Stimulated activated memory B cell treated with anti-CD40 and anti-IgM and Interleukin-4, amounts not matched to agents 10 μg/mL and 1 μg/mL and 100 μg/mL, for 72 hours (primary cell): ENCODE data around the gene MYCBP.

Experiments
- ATAC-seq: fragments of 150-1000 bp; cut with Tn5 transposase; 2 replicates; pipeline ENCODE4 v1.10.0; 2021
- H3K27ac Mint-ChIP-seq: one replicate; pipeline ENCODE4 v1.8.0; 2022; ENCODE audit warnings: mild to moderate bottlenecking, mixed read lengths
- H3K27me3 Mint-ChIP-seq: one replicate; pipeline ENCODE4 v1.8.0; 2022; ENCODE audit warnings: mixed read lengths
- H3K36me3 Mint-ChIP-seq: one replicate; pipeline ENCODE4 v1.8.0; 2022; ENCODE audit warnings: mixed read lengths
- H3K4me1 Mint-ChIP-seq: one replicate; pipeline ENCODE4 v1.8.0; 2022; ENCODE audit warnings: mixed read lengths
- H3K4me3 Mint-ChIP-seq: one replicate; pipeline ENCODE4 v1.8.0; 2022; ENCODE audit warnings: mild to moderate bottlenecking, moderate library complexity, mixed read lengths
- H3K9me3 Mint-ChIP-seq: one replicate; pipeline ENCODE4 v1.8.0; 2022; ENCODE audit warnings: mixed read lengths

MYCBP gene

GRCh38 chr1:38818175-38818976 lies 54.8 kb downstream of the MYCBP start:
- Mint-ChIP-seq H3K9me3 (no peaks in the 10 kb centered on the region), H3K4me3 (no peak overlapping the region), H3K36me3 (no peaks in the 10 kb centered on the region), H3K4me1 (peaks cover 13% of the 10 kb centered on the region), H3K27ac (no peak overlapping the region), H3K27me3 (peaks cover 79% of the 10 kb centered on the region)
- ATAC-seq: peak; percentile 47

GRCh38 chr1:38817267-38818174 lies 55.6 kb downstream of the MYCBP start:
- Mint-ChIP-seq H3K4me1 (peaks cover 13% of the 10 kb centered on the region), H3K9me3 (no peaks in the 10 kb centered on the region), H3K27me3 (peaks cover 78% of the 10 kb centered on the region), H3K4me3 (no peak overlapping the region), H3K36me3 (no peaks in the 10 kb centered on the region), H3K27ac (no peak overlapping the region)
- ATAC-seq: no peak

GRCh38 chr1:38815903-38816627 lies 57.1 kb downstream of the MYCBP start:
- peak overlapping the region; percentile 11 for H3K4me3 Mint-ChIP-seq
- peaks cover 82% of the 10 kb centered on the region for H3K27me3 Mint-ChIP-seq
- H3K27ac Mint-ChIP-seq: no peak overlapping the region
- no peaks in the 10 kb centered on the region for H3K36me3 Mint-ChIP-seq
- ATAC-seq: peak; percentile 46
- no peaks in the 10 kb centered on the region for H3K9me3 Mint-ChIP-seq
- peaks cover 13% of the 10 kb centered on the region for H3K4me1 Mint-ChIP-seq

- Mint-ChIP-seq H3K27me3 (peaks cover 85% of the 10 kb centered on the region), H3K4me1 (peaks cover 13% of the 10 kb centered on the region), H3K4me3 (no peak overlapping the region), H3K36me3 (no peaks in the 10 kb centered on the region), H3K9me3 (no peaks in the 10 kb centered on the region), H3K27ac (no peak overlapping the region)
- ATAC-seq: no peak
Measured at GRCh38 chr1:38814984-38815464, 58.1 kb downstream of the MYCBP start.

GRCh38 chr1:38814444-38814983 lies 58.6 kb downstream of the MYCBP start:
- Mint-ChIP-seq H3K4me3 (no peak overlapping the region), H3K4me1 (peaks cover 13% of the 10 kb centered on the region), H3K9me3 (no peaks in the 10 kb centered on the region), H3K27me3 (peaks cover 85% of the 10 kb centered on the region), H3K36me3 (no peaks in the 10 kb centered on the region), H3K27ac (no peak overlapping the region)
- ATAC-seq: no peak

GRCh38 chr1:38812981-38813380 lies 60.2 kb downstream of the MYCBP start:
- H3K36me3 Mint-ChIP-seq: no peaks in the 10 kb centered on the region

More at GRCh38 chr1:38812981-38813380, 60.2 kb downstream of the MYCBP start:
- no peaks in the 10 kb centered on the region for H3K9me3 Mint-ChIP-seq
- no peak overlapping the region for H3K27ac Mint-ChIP-seq
- H3K27me3 Mint-ChIP-seq: peaks cover 95% of the 10 kb centered on the region
- peaks cover 13% of the 10 kb centered on the region for H3K4me1 Mint-ChIP-seq
- H3K4me3 Mint-ChIP-seq: no peak overlapping the region
- no peak for ATAC-seq
